Large intestine (tissue), 3 donors: Measurements from ENCODE around the gene MED26. TPM values are rescaled to one million over a fixed set of nuclear protein-coding genes. Genes with fewer than 3 reads are reported as not detected.

ENCODE experiments used
- DNase-seq, 2 donors: peaks; one replicate each; pipeline versions ENCODE4 v3.0.0 to v3.0.0-alpha.2; 2013
- H3K27ac ChIP-seq: one replicate; pipeline ENCODE4 v1.5.1; 2013; ENCODE audit warnings: low read length
- H3K27me3 ChIP-seq: 2 replicates; pipeline ENCODE4 v1.6.1; 2013; ENCODE audit warnings: low read length; ENCODE audit not compliant: control insufficient read depth, insufficient read depth
- H3K36me3 ChIP-seq: 2 replicates; pipeline ENCODE4 v1.6.1; 2013; ENCODE audit warnings: low read length; ENCODE audit not compliant: control insufficient read depth, insufficient read depth
- H3K4me1 ChIP-seq: one replicate; pipeline ENCODE4 v1.6.1; 2013; ENCODE audit warnings: low read length; ENCODE audit not compliant: control insufficient read depth, insufficient read depth
- H3K4me3 ChIP-seq: one replicate; pipeline ENCODE4 v1.5.1; 2013; ENCODE audit warnings: low read length
- H3K9me3 ChIP-seq: one replicate; pipeline ENCODE4 v1.6.1; 2013; ENCODE audit warnings: mild to moderate bottlenecking, low read depth, low read length, moderate library complexity; ENCODE audit not compliant: control insufficient read depth
- WGBS: methylation state at CpG from one replicate; pipeline ENCODE4 v1.1.5; 2013; ENCODE audit warnings: low lambda C conversion rate; ENCODE audit not compliant: insufficient coverage; 5-methylcytosine and 5-hydroxymethylcytosine counted together
- polyA plus RNA-seq: library from polyadenylated mRNA; unstranded; fragments of 120-200 nt; gene quantifications from one replicate; pipeline ENCODE4 v1.2.1, GENCODE V29; 2013

MED26 gene
- polyA plus RNA-seq, 1 donor: 7.2 TPM

DNA sequence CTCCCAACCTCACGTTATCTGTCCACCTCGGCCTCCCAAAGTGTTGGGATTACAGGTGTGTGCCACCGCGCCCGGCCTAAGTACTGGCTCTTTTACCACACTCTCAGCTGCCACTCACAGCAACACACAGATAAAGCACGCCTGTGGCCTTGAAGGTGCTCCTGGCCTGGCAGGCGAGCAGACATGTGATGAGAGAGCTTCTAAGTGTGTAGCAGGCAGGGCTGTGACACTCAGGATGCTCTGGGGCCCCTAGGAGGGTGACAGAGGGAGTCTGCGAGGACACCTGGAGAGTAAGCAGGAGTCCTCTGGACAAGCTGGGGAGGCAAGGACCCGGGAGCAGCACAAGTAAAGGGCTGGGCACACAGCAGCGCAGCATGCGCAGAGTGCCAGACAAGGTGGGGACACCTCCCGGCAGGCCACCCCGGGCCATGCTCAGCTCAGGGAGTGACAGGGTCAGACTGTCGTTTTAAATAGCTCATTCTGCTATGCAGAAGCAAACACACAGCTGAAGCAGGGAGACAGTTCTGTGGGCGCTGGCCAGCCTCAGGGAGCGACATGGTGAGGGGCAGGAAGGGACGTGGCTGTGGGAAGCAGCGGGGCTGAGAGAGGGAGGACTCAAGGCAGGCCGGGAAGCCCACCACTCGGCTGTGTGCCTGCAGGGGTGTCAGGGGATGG is 26.5 kb downstream of the MED26 start:
- Histone ChIP-seq H3K4me3 (no peak overlapping the region), H3K36me3 (no peaks in the 10 kb centered on the region), H3K4me1 (peaks cover 3% of the 10 kb centered on the region)

DNA sequence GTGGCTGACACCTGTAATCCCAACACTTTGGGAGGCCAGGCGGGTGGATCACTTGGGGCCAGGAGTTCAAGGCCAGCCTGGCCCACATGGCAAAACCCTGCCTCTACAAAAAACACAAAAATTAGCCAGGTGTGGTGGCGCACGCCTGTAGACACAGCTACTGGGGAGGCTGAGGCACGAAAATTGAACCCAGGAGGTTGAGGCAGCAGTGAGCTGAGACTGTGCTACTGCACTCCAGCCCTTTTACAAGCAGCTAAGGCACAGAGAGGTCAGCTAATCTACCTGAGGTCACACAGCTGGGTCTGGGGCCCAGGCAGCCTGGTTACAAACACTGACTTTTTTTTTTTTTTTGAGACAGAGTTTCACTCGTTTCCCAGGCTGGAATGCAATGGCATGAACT is 27.2 kb downstream of the MED26 start:
- H3K36me3 ChIP-seq: no peaks in the 10 kb centered on the region
- H3K9me3 ChIP-seq: no peaks in the 10 kb centered on the region
- no peaks in the 10 kb centered on the region for H3K27me3 ChIP-seq
- H3K4me1 ChIP-seq: peaks cover 2% of the 10 kb centered on the region
- no peak overlapping the region for H3K4me3 ChIP-seq
- no peak overlapping the region for H3K27ac ChIP-seq
- no CpG with 5 or more reads among the region's 5 CpGs for WGBS
- DNase-seq: no peak

More for the DNA sequence above, 26.5 kb downstream of the MED26 start:
- DNase-seq: no peak
- Histone ChIP-seq H3K27ac (no peak overlapping the region), H3K27me3 (no peaks in the 10 kb centered on the region), H3K9me3 (no peaks in the 10 kb centered on the region)
- WGBS: no CpG with 5 or more reads among the region's 20 CpGs

DNA sequence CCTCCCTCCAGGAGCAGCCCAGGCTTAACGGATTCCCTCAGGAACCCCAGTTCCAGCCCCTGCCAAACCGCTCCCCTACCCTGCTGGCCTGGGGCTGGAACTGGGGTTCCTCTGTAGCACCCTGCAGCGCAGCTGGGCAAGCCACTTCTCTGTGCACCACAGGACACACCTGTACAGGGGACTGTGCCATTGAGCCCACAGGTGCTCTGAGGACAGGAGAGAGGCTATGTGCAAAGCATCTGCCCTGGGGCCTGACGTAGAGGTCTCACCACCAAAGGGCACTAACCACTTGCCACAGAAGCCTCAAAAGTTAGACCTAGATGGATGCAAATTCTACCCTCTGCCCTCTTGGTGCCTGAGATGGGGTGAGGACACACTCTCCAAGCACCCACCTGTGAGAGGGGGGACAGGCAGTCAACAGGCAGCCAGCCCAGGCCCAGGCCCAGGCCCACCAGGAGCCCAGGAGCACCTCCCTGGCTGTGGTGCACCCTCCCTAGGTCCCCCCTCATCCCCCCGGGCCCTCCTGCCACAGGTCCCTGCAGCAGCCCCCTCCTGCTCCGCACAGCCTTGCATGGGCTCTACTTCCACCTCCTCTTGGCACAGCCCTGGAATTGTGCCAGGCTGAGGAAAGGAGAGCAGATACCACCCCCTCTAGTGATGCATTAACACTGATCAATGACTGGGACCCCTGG is 28.2 kb downstream of the MED26 start:
- Histone ChIP-seq H3K9me3 (no peaks in the 10 kb centered on the region), H3K4me1 (no peaks in the 10 kb centered on the region), H3K4me3 (no peak overlapping the region), H3K36me3 (no peaks in the 10 kb centered on the region), H3K27ac (no peak overlapping the region), H3K27me3 (no peaks in the 10 kb centered on the region)
- WGBS: no CpG with 5 or more reads among the region's 6 CpGs
- no peak for DNase-seq

DNA sequence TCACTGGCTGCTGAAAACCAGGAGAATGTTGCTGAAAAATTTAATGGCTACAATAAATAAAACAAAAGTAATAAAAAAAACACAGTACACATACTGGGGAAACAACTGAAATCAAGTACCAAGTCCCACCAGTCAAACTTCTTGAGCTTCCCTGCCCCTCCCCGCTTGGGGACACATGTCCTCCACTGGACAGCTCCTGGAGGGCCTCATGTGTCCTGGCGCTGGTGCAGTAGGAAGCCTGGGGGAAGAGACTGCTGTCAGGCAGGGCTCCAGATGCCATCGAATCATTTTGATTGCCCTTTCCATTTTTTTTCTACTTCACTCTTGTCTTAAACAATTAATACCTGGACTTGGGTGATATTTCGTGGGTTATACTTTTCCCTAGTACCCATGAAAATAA is 29.2 kb downstream of the MED26 start:
- Histone ChIP-seq H3K9me3 (no peaks in the 10 kb centered on the region), H3K4me1 (no peaks in the 10 kb centered on the region), H3K4me3 (no peak overlapping the region), H3K36me3 (no peaks in the 10 kb centered on the region), H3K27me3 (no peaks in the 10 kb centered on the region), H3K27ac (no peak overlapping the region)
- no peak for DNase-seq
- WGBS: 60% methylated on average over 1 of the region's 4 CpGs

DNA sequence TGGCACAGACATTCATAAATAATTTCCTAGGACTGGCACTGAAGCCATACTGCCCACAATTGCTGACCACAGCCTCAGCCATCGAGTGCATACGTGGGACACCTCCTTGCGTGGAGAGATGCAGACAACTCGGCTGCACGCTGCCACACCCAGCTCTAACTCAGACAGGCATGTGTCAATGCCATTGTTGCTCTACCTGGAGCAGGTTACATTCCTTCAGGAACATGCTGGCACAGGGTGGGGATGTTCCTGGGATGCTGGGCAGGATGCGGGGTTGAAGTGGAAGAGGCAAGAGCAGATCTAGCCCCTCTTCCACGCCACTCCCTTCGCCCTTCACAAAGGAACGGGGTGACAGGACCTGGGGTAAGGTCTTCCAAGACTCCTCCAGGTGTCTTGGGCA is 31.6 kb downstream of the MED26 start:
- no peaks in the 10 kb centered on the region for H3K36me3 ChIP-seq
- no CpG with 5 or more reads among the region's 9 CpGs for whole genome bisulfite sequencing
- no peaks in the 10 kb centered on the region for H3K27me3 ChIP-seq
- H3K4me1 ChIP-seq: no peaks in the 10 kb centered on the region
- no peak for DNase-seq
- no peak overlapping the region for H3K4me3 ChIP-seq
- H3K9me3 ChIP-seq: no peaks in the 10 kb centered on the region
- no peak overlapping the region for H3K27ac ChIP-seq

DNA sequence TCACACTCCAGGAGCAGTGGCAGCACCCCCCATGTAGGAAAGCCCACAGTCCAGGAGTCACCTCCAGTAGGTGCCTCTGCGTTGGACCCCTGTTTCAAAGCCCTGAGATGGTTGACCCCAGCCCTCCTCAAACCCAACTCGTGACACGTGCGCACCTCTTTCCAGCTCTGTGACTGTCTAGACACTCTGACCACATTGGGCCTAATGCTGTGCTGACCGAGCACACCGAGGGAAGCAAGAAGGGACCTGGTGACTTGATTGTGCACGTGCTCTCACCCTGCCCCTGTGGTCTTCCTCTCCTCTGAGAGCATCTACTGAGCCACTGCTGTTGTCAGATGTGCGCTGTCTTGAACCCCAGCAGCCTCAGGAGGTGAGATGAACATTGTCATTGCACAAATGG is 32.9 kb downstream of the MED26 start:
- Histone ChIP-seq H3K4me3 (no peak overlapping the region), H3K27me3 (no peaks in the 10 kb centered on the region), H3K4me1 (no peaks in the 10 kb centered on the region), H3K36me3 (no peaks in the 10 kb centered on the region), H3K9me3 (no peaks in the 10 kb centered on the region), H3K27ac (no peak overlapping the region)
- DNase-seq: no peak
- WGBS: no CpG with 5 or more reads among the region's 8 CpGs

DNA sequence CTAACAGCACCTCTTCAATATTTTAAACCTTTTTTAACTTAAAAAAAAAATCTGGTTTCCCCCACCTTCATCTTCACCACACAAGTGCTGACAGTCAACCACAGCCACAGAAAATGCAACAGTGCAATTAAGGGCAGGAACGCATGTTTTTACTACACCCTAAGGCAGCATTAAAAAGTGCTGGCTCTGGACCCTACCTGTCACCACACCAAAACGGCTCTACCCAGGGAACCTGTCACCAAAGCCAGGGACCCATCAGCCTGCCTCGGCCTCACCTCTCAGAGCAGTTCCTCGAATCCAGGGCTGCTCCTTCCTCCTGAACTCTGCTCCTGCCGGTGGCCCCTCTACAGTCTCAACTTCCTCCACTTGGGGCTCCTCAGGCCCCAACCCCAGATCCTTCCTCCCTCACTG is 33.3 kb downstream of the MED26 start:
- no peaks in the 10 kb centered on the region for H3K27me3 ChIP-seq
- H3K4me1 ChIP-seq: no peaks in the 10 kb centered on the region
- no peak overlapping the region for H3K27ac ChIP-seq
- H3K9me3 ChIP-seq: no peaks in the 10 kb centered on the region
- H3K36me3 ChIP-seq: no peaks in the 10 kb centered on the region
- DNase-seq: no peak
- WGBS: no CpG with 5 or more reads among the region's 5 CpGs
- no peak overlapping the region for H3K4me3 ChIP-seq

DNA sequence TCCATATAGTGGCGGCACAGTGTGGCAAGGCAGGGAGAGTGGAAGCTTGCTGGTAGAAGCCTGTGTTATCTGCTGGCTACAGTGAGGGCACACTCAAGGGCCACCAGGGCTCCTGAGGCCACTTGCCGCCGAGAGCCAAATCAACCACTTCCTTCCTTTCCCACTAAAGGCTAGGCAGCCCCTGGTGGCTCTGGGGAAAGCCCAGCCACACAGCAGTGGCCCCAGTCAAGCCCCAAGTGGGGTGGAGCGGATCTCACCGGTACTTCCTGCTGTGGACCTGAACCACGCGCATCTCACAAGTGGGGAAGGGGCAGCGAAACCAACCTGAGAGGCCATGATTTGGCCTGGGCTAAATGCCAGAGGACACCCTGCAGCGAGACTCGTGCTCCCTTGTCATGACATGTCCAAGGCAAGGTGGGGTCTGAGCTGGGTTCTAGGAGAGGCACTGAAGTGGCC is 33.8 kb downstream of the MED26 start:
- WGBS: 100% methylated on average over 1 of the region's 10 CpGs
- H3K27ac ChIP-seq: no peak overlapping the region
- no peaks in the 10 kb centered on the region for H3K27me3 ChIP-seq
- H3K4me1 ChIP-seq: no peaks in the 10 kb centered on the region
- H3K36me3 ChIP-seq: no peaks in the 10 kb centered on the region
- no peak overlapping the region for H3K4me3 ChIP-seq
- no peak for DNase-seq
- no peaks in the 10 kb centered on the region for H3K9me3 ChIP-seq

DNA sequence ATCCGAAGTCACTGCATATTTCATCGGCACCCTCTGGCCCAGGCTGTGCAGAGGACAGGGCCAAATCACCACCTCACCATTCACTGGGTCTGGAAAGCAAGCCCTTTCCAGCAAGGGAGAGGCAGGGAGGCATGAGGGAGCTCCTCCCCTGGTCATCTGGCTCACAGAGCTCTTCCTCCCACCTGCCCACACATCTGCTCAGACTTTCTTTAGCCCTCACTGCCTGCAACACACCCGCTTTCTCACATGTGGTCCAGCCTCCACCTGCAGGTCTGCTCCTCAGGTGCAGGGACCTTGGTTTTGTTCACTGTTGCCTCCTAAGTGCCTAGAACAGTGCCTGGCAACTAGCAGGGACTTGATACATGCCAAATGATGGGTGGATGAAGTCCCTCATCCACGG is 34.8 kb downstream of the MED26 start:
- H3K9me3 ChIP-seq: no peaks in the 10 kb centered on the region
- no CpG with 5 or more reads among the region's 4 CpGs for WGBS
- no peak overlapping the region for H3K27ac ChIP-seq
- H3K4me3 ChIP-seq: no peak overlapping the region
- no peaks in the 10 kb centered on the region for H3K36me3 ChIP-seq
- H3K27me3 ChIP-seq: no peaks in the 10 kb centered on the region
- peaks cover 2% of the 10 kb centered on the region for H3K4me1 ChIP-seq
- DNase-seq: no peak

DNA sequence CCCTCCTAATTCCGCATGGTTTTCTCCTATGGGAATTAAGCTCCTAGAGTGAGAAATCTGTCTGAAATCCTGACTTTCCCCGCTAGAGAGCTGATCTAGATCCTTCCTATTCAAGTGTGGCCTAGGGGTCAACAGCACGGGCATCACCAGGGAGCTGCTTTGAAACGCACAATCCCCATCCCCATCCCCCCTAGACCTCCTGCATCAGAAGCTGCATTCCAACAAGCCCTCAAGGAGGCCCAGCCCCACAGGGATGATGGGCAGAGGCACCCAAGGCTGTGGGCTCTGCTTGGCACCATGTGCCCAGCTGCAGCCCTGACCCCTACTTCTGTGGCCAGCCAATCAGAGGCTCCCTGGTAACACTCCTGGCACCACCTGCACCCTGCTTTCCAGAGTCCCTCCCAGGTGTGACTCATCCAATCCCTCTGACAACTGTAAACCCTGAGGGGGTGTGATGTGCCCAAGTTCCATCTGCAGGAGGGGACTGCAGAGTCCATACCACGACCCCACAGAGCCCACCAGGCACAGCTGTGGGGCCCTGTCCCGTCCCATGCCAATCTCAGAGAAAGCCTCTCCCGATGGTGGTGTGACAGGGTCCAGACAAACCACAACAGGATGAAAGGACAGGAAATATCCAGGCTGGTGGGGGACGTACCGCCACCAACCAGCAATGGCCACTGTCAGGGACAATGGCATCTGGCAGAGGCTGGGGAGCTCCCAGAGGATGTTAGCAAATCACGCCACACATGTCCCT is 36.0 kb downstream of the MED26 start:
- DNase-seq: no peak
- 100% methylated on average over 1 of the region's 10 CpGs for WGBS
- H3K4me1 ChIP-seq: peaks cover 8% of the 10 kb centered on the region

More for the DNA sequence above, 36.0 kb downstream of the MED26 start:
- Histone ChIP-seq H3K36me3 (no peaks in the 10 kb centered on the region), H3K27me3 (no peaks in the 10 kb centered on the region), H3K27ac (no peak overlapping the region), H3K4me3 (no peak overlapping the region), H3K9me3 (no peaks in the 10 kb centered on the region)
